Naive thymus-derived CD8-positive, alpha-beta T cell (primary cell): Measurements from ENCODE around the gene ATIC. TPM values are rescaled to one million over a fixed set of nuclear protein-coding genes. Genes with fewer than 3 reads are reported as not detected.

Experiments
- ATAC-seq, 2 donors: fragments of 150-1000 bp; cut with Tn5 transposase in 1 of 2; sonication (Bioruptor Pico), chemical (Tn5 transposase) in 1 of 2; 1 replicate in 1 of 2; 2 replicates in 1 of 2; pipeline ENCODE4 v1.10.0; 2021; ENCODE audit warnings: mild to moderate bottlenecking in 2 of 2, moderate library complexity in 2 of 2
- POLR2A ChIA-PET: fragments of 350-600 bp; sonication (Branson Sonifier 250); formaldehyde crosslinking; loops from one replicate; lab custom pipeline; 2021; ENCODE audit warnings: antibody characterized with exemption; lab: Charles Lee
- DNase-seq, 10 donors: peaks; one replicate each; pipeline versions ENCODE4 v3.0.0 to v3.0.0-alpha.2; 2020 to 2022
- H3K27ac Mint-ChIP-seq, 10 donors: one replicate each; pipeline ENCODE4 v1.8.0; 2020 to 2022; ENCODE audit warnings: mild to moderate bottlenecking in 10 of 10, mixed read lengths in 10 of 10, moderate library complexity in 4 of 10, inconsistent platforms in 1 of 10
- H3K27me3 Mint-ChIP-seq, 5 donors: one replicate each; pipeline ENCODE4 v1.8.0; 2021 to 2022; ENCODE audit warnings: mixed read lengths in 5 of 5
- H3K36me3 Mint-ChIP-seq, 3 donors: one replicate each; pipeline ENCODE4 v1.8.0; 2020 to 2022; ENCODE audit warnings: mixed read lengths in 3 of 3, mild to moderate bottlenecking in 2 of 3, inconsistent platforms in 1 of 3
- H3K4me1 Mint-ChIP-seq, 4 donors: one replicate each; pipeline ENCODE4 v1.8.0; 2021 to 2022; ENCODE audit warnings: mixed read lengths in 4 of 4
- H3K4me3 Mint-ChIP-seq, 10 donors: one replicate each; pipeline ENCODE4 v1.8.0; 2020 to 2022; ENCODE audit warnings: mild to moderate bottlenecking in 10 of 10, mixed read lengths in 10 of 10, moderate library complexity in 6 of 10, inconsistent platforms in 1 of 10
- H3K9me3 Mint-ChIP-seq, 9 donors: one replicate each; pipeline ENCODE4 v1.8.0; 2020 to 2022; ENCODE audit warnings: mixed read lengths in 9 of 9, mild to moderate bottlenecking in 3 of 9, inconsistent platforms in 1 of 9, moderate library complexity in 1 of 9
- polyA plus RNA-seq, 3 donors: library from polyadenylated mRNA; unstranded; fragments of 300-500 nt; fragmentation: Illumina TruSeq; gene quantifications; one replicate each; pipeline ENCODE4 v1.2.3, GENCODE V29; 2021
- total RNA-seq, 8 experiments: library from RNA in 2 of 8; stranded (reverse) in 2 of 8; gene quantifications; one replicate each; pipeline ENCODE4 v1.2.3 and lab custom pipeline; 2021 to 2026

ATIC gene
- total and polyA plus RNA-seq, 5 experiments from 2014 or later: 94.7 to 184 (median 159) TPM

DNA sequence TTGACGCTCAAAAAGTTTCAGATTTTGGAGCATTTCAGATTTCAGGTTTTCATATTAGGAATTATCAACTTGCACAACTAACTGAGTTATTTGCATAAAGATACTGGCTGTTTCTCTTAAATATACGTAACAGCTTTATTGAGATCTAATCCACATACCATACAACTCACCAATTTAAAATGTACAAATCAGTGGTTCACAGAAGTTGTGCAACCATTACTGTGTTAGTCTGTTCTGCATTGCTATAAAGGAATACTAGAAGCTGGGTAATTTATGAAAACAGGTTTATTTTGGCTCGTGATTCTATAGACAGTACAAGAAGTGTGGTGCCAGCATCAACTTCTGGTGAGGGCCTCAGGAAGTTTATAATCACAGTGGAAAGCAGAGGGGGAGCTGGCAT lies 8.2 kb downstream of the ATIC start:
- H3K27me3 Mint-ChIP-seq: no peaks in the 10 kb centered on the region
- DNase-seq (no peak), ATAC-seq (no peak)
- H3K4me3 Mint-ChIP-seq: peak overlapping the region in 1 of 10 donors; percentile 15
- no peaks in the 10 kb centered on the region for H3K9me3 Mint-ChIP-seq
- POLR2A ChIA-PET: interaction anchor here (0.7 kb wide), 1 partner anchor 13 kb away, joined by 3 read pairs; no protein-coding TSS in a partner anchor
- peaks cover 14 to 50% (median 37%) of the 10 kb centered on the region in 4 donors for H3K4me1 Mint-ChIP-seq
- H3K36me3 Mint-ChIP-seq: peaks cover 10 to 91% (median 33%) of the 10 kb centered on the region in 3 donors
- H3K27ac Mint-ChIP-seq: peak overlapping the region in 4 of 10 donors; percentile 7 to 75 (median 46)

DNA sequence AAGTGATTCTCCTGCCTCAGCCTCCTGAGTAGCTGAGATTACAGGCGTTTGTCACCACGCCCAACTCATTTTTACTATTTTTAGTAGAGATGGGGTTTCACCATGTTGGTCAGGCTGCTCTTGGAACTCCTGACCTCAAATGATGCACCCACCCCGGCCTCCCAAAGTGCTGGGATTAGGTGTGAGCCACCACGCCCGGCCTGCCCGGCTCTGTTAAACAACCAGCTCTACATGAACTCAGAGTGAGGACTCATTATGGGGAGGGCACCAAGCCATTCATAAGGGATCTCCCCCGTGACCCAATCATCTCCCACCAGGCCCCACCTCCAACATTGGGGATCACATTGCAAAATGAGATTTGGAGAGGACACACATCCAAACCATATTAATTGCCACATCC lies 8.8 kb downstream of the ATIC start:
- peaks cover 13 to 48% (median 35%) of the 10 kb centered on the region in 4 donors for H3K4me1 Mint-ChIP-seq
- H3K36me3 Mint-ChIP-seq: peaks cover 12 to 94% (median 33%) of the 10 kb centered on the region in 3 donors

DNA sequence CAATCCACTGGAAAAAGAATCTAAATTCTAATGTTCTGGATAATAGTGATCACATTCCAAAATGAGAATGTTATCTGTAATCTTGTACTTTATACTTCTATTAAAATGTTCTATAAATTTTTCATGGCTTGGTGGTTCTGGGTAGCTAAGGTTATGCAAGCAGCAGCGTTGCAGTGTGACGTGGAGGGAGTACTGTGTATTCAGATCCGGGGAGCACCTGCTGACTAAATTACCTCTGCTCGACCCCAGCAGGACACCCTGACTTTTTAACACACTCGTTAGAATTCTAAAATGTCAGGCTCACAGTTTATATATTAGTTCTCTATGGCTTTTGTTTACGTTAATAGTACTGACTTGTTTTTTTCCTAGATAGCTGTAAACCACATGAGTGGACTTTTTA lies 13.0 kb downstream of the ATIC start:
- POLR2A ChIA-PET: no interaction called here
- DNase-seq: no peak
- H3K4me1 Mint-ChIP-seq: peaks cover 18 to 51% (median 37%) of the 10 kb centered on the region in 4 donors
- H3K27me3 Mint-ChIP-seq: no peaks in the 10 kb centered on the region
- H3K9me3 Mint-ChIP-seq: no peaks in the 10 kb centered on the region
- ATAC-seq: no peak
- H3K36me3 Mint-ChIP-seq: peaks cover 13 to 98% (median 39%) of the 10 kb centered on the region in 3 donors
- peak overlapping the region in 4 of 10 donors; percentile 7 to 80 (median 24) for H3K27ac Mint-ChIP-seq
- no peak overlapping the region for H3K4me3 Mint-ChIP-seq

More for the DNA sequence above, 8.8 kb downstream of the ATIC start:
- DNase-seq (no peak), ATAC-seq (no peak)
- Mint-ChIP-seq H3K9me3 (no peaks in the 10 kb centered on the region), H3K27me3 (no peaks in the 10 kb centered on the region), H3K27ac (peak overlapping the region in 4 of 10 donors; percentile 13 to 72 (median 56)), H3K4me3 (no peak overlapping the region)
- POLR2A ChIA-PET: interaction anchor here (0.7 kb wide), 1 partner anchor 14 kb away, joined by 3 read pairs; no protein-coding TSS in a partner anchor

DNA sequence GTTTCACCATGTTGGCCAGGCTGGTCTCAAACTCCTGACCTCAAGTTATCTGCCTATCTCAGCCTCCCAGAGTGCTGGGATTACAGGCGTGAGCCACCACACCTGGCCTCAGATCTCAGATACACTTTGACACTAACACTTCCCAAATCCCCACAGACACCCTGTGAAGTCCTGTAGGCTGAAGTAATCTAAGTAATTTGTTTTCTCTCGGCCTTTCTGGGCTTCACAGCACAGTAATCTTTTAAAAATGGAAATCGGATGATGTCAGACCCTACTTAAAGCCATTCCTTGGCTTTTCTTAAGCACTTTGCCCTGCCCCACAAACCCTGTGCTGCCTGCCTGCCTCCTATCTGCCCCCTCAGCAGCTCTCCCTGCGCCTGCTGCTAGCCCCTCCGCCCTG lies 16.2 kb downstream of the ATIC start:
- Mint-ChIP-seq H3K4me1 (peaks cover 20 to 36% (median 28%) of the 10 kb centered on the region in 4 donors), H3K36me3 (peaks cover 9 to 97% (median 34%) of the 10 kb centered on the region in 3 donors), H3K9me3 (no peaks in the 10 kb centered on the region), H3K4me3 (no peak overlapping the region), H3K27me3 (no peaks in the 10 kb centered on the region), H3K27ac (peak overlapping the region in 1 of 10 donors; percentile 60)
- DNase-seq (no peak), ATAC-seq (no peak)
- POLR2A ChIA-PET: no interaction called here

DNA sequence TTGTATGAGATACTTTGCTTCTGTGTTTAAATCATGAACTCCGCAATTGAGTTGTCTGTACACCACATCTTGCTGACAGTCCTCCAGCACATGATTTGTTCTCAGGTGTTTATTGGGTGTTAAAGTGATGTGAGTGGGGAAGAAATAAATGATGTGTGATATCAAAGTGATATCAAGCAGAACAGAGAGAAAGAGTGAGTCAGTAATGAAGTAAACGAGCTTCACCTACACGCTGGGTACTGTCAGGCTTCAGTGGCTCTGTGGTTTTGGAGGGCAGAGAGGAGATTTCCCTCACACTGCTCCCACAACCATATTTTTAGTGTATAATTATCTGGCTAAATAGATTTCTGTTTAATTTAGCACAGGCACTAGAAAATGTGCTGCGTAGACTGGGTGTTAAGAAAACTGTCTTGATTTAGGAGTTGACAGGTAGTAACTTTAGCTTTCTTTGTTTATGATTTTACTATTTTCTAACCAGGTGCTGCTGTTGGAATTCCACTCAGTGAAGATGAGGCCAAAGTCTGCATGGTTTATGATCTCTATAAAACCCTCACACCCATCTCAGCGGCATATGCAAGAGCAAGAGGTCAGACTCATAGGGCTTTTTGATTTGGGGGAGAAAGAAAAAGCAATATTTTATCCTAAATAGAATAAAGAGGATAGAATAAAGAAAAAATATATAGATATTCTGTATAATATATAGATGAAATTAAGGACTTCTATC lies 21.2 kb downstream of the ATIC start:
- H3K36me3 Mint-ChIP-seq: peaks cover 6 to 91% (median 32%) of the 10 kb centered on the region in 3 donors
- H3K4me1 Mint-ChIP-seq: peaks cover 12 to 16% (median 14%) of the 10 kb centered on the region in 4 donors
- H3K9me3 Mint-ChIP-seq: no peaks in the 10 kb centered on the region
- no peak overlapping the region for H3K4me3 Mint-ChIP-seq
- POLR2A ChIA-PET: no interaction called here
- ATAC-seq (no peak), DNase-seq (no peak)
- H3K27me3 Mint-ChIP-seq: no peaks in the 10 kb centered on the region
- peak overlapping the region in 3 of 10 donors; percentile 0 to 35 (median 33) for H3K27ac Mint-ChIP-seq

DNA sequence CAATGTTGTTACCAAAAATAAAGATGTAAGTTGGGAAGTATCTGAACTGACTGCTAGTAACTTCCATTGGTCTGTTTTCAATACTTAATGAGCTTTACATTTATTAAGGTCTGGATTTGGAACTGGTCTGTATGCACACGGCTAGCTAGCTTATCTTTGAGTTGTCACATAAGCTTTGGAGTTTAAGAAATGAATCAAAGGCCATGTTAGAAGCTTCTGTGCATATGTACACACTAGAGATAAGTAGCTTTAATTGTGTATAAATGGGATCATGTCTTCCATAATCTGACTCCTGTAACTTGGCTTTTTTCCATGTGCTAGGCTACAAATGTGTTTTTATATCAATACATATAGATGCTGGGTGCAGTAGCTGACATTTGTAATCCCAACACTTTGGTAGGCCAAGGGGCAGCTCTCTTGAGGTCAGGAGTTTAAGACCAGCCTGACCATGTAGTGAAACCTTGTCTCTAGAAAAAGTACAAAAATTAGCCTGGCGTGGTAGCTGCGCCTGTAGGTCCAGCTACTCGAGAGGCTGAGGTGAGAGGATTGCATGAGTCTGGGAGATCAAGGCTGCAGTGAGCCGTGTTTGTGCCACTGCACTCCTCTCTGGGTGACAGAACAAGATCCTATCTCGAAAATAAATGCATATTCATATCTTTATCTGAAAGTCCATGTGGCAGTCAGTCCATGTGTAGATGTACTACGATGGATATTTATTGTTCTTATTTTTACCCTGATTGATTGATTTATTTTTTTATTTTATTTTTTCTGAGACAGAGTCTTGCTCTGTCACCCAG lies 27.2 kb downstream of the ATIC start:
- no peak overlapping the region for H3K27ac Mint-ChIP-seq
- no peak for ATAC-seq
- H3K4me3 Mint-ChIP-seq: no peak overlapping the region
- H3K9me3 Mint-ChIP-seq: no peaks in the 10 kb centered on the region
- DNase-seq: no peak
- H3K4me1 Mint-ChIP-seq: peaks cover 0 to 4% (median 3%) of the 10 kb centered on the region in 4 donors
- peaks cover 6 to 93% (median 45%) of the 10 kb centered on the region in 3 donors for H3K36me3 Mint-ChIP-seq
- POLR2A ChIA-PET: no interaction called here
- H3K27me3 Mint-ChIP-seq: no peaks in the 10 kb centered on the region

DNA sequence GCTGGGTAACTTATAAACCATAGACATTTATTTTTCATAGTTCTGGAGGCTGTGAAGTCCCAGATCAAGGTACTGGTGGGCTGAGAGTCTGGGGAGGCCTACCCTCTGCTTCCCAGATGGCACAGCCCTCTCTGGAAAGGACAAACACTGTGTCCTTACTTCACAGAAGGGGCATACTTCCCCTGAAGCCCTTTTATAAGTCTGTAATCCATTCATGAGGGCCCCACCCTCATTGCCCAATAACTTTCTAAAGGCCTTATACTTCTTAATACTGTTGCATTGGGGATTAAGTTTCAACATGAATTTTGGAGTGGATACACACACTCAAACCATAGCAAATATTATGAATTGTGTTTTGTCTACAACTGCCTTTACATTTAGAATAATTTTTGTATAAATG lies 36.0 kb downstream of the ATIC start:
- ATAC-seq (no peak), DNase-seq (no peak)
- H3K27me3 Mint-ChIP-seq: no peaks in the 10 kb centered on the region
- POLR2A ChIA-PET: no interaction called here
- H3K4me3 Mint-ChIP-seq: no peak overlapping the region
- peaks cover 18 to 92% (median 43%) of the 10 kb centered on the region in 3 donors for H3K36me3 Mint-ChIP-seq
- H3K9me3 Mint-ChIP-seq: no peaks in the 10 kb centered on the region
- H3K27ac Mint-ChIP-seq: peak overlapping the region in 1 of 10 donors; percentile 40
- H3K4me1 Mint-ChIP-seq: no peaks in the 10 kb centered on the region

DNA sequence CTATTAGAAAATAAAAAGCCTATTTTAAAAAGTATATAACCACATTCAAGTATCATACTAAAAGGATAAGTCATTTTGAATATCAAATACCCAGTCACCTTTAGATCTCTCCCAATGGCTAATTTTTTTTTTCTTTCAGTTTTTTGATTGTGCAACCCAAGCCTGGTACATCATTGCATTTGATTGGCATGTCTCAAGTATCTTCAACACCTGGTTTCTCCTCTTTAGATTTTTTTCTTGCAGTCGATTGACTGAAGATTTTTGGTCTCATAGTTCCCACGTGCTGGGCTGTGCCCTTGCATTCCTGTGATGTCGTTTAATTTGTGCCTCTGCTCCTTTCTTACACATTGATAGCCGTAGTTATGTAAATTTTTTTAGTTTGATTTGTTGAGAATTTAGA lies 40.7 kb downstream of the ATIC start:
- Mint-ChIP-seq H3K27me3 (no peaks in the 10 kb centered on the region), H3K27ac (no peak overlapping the region), H3K4me1 (no peaks in the 10 kb centered on the region), H3K4me3 (no peak overlapping the region), H3K9me3 (no peaks in the 10 kb centered on the region), H3K36me3 (peaks cover 6 to 59% (median 41%) of the 10 kb centered on the region in 3 donors)
- DNase-seq: no peak
- POLR2A ChIA-PET: no interaction called here
- no peak for ATAC-seq

DNA sequence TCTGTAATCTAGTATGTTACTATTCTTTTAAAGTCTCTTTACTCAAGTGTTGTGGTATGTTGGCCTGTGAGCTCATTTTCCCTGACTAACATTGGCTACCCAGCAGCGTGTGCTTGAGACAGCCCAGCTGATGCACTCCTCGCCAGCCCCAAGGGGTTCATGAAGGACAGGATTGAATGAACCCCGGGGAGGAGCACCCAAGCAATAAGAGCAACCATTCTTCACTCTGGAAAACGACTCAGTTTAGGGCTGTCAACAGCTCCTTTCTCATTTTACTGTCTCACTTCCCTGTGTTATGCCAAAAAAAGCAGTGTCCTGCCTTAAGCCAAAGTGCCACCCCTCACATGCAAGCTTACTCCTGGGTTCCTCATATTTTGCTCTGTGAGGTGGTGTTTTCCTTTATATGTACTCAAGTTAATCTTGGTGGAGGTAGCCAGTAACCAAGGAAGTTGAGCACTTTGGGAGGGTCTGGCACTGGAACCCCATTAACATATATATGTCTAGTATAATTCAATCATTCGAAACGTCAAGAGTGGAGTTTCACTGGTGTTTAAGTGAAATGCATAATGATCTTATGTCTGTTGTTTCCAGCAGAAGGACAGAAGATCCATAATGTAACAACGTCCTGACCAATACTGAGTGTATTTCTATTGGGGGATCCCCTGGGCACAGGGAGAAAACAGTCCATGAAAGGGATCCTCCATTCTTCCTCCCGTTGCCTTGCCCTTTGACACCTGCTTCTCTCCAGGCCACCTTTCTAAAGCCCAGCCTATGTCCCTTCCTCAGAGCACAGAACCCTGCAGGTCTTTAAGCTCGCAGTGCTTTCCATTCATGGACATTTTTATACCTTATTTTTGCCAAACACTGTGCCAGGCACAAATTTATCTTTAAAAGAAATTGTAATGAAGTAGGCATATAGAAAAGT lies 43.2 kb downstream of the ATIC start:
- Mint-ChIP-seq H3K9me3 (no peaks in the 10 kb centered on the region), H3K4me1 (no peaks in the 10 kb centered on the region), H3K27me3 (no peaks in the 10 kb centered on the region), H3K4me3 (no peak overlapping the region), H3K27ac (no peak overlapping the region), H3K36me3 (peaks cover 0 to 40% (median 28%) of the 10 kb centered on the region in 3 donors)
- POLR2A ChIA-PET: interaction anchor here (0.6 kb wide), 1 partner anchor 46 kb away, joined by 4 read pairs; no protein-coding TSS in a partner anchor
- no peak for ATAC-seq
- no peak for DNase-seq

DNA sequence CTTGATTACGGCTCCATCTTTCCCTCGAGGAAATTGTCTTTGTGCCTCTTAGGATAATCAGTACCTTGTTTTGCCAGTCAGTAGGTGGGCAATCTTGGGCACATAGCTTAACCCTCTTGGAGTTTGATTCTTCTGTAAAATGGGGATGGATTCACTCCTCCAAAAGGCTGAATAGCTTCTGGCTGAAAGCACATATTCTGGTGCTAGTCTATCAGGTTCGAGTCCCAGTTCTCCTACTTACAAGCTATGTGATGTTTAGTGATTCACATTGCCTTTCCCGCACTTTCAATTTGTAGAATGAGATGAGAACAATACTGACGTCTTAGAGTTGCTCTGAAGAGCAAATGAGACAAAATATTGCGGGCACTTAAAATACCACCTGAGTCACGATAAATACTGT lies 43.9 kb downstream of the ATIC start:
- no peaks in the 10 kb centered on the region for H3K4me1 Mint-ChIP-seq
- H3K9me3 Mint-ChIP-seq: no peaks in the 10 kb centered on the region
- peaks cover 0 to 40% (median 27%) of the 10 kb centered on the region in 3 donors for H3K36me3 Mint-ChIP-seq

DNA sequence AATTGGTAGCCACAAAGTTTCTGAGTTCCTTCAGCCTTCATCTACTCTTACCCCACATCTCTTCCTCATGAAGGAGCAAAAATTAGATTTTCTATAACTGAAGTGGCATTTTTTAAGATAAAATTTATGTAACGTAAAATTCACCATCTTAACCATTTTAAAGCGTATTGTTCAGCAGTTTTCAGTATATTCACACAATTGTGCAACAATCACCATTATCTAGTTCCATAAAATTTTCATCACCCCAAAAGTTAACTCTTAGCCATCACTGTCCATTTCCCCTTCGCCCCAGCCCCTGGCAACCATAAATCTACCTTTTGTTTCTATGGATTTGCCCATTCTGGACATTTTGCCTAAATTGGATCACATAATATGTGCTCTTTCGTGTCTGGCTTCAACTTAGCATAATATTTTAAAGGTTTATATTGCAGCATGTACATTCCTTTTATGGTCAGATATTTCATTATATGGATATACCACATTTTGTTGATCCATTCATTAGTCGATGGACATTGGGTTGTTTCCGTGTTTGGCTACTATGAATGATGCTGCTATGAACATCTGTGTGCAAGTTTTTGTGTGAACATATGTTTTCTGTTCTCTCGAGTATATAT lies 44.6 kb downstream of the ATIC start:
- DNase-seq: no peak
- POLR2A ChIA-PET: no interaction called here
- Mint-ChIP-seq H3K27ac (no peak overlapping the region), H3K9me3 (no peaks in the 10 kb centered on the region), H3K4me1 (no peaks in the 10 kb centered on the region), H3K36me3 (peaks cover 0 to 38% (median 24%) of the 10 kb centered on the region in 3 donors), H3K27me3 (no peaks in the 10 kb centered on the region), H3K4me3 (no peak overlapping the region)
- no peak for ATAC-seq

More for the DNA sequence above, 43.9 kb downstream of the ATIC start:
- no peak for ATAC-seq
- DNase-seq: no peak
- POLR2A ChIA-PET: no interaction called here
- H3K27me3 Mint-ChIP-seq: no peaks in the 10 kb centered on the region
- no peak overlapping the region for H3K4me3 Mint-ChIP-seq
- no peak overlapping the region for H3K27ac Mint-ChIP-seq
